Measurements from ENCODE around the gene MAPK7.

DNA sequence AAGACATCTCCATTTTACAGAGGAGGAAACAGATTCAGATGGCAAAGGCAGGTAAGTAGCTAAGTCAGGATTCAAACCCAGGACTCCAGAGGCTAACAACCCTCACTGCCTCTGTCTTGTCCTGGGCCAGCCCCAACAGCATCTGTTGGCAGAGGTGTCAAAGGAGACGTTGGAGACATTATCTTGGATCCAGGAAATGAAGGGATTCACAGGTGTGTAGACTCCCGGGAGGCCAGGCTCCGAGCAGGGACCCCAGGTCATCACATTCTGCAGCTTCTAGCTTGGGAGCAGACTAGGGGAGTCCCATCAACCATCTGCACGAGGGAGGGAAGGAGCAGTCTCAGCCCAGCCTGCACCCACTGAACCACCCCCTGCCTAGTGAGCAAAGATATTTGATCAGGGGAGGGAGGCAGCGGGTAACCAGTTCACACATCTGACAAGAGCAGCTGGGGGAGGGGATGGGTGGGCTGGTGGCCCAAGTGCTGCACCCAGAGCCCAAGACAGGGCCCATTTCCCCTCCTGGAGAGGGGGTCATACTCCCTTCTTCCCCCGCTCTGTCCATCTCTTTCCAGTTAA is 14.8 kb upstream of the MAPK7 start:
- TF ChIP-seq, protein P1, sequence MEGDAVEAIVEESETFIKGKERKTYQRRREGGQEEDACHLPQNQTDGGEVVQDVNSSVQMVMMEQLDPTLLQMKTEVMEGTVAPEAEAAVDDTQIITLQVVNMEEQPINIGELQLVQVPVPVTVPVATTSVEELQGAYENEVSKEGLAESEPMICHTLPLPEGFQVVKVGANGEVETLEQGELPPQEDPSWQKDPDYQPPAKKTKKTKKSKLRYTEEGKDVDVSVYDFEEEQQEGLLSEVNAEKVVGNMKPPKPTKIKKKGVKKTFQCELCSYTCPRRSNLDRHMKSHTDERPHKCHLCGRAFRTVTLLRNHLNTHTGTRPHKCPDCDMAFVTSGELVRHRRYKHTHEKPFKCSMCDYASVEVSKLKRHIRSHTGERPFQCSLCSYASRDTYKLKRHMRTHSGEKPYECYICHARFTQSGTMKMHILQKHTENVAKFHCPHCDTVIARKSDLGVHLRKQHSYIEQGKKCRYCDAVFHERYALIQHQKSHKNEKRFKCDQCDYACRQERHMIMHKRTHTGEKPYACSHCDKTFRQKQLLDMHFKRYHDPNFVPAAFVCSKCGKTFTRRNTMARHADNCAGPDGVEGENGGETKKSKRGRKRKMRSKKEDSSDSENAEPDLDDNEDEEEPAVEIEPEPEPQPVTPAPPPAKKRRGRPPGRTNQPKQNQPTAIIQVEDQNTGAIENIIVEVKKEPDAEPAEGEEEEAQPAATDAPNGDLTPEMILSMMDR (IDR thresholded peaks at IDR 0.05; ENCODE audit: control extremely low read depth in 1 of 3, insufficient read depth in 1 of 3, low read depth in 1 of 3, low read length in 3 of 3): no peak
- no peak for TF ChIP-seq TAF1 (IDR thresholded peaks at IDR 0.05; ENCODE audit: low read depth, low read length)
- TF ChIP-seq GABPA (IDR thresholded peaks at IDR 0.05; ENCODE audit: borderline replicate concordance, insufficient read depth, low read length): no peak
- TF ChIP-seq CBX5 (IDR thresholded peaks at IDR 0.05; ENCODE audit: low read depth, low read length): no peak
- no peak for TF ChIP-seq EZH2 (IDR thresholded peaks at IDR 0.05; ENCODE audit: low read depth, low read length, severe bottlenecking)
- no peak for TF ChIP-seq EP300 (IDR thresholded peaks at IDR 0.05; ENCODE audit: borderline replicate concordance in 1 of 2, low read depth in 2 of 2, low read length in 2 of 2)
- TF ChIP-seq RAD21 (IDR thresholded peaks at IDR 0.05 in 1 of 2, conservative IDR thresholded peaks at IDR 0.05 in 1 of 2; ENCODE audit: low read depth in 2 of 2, low read length in 2 of 2): no peak

All from H1 (cell line).